GM12892 (cell line): ENCODE data around the gene ATP10D.
"Not testable (repeated sequence)": the region's sequence is repeated elsewhere in the genome, so short reads cannot be mapped to it uniquely, and the experiment has no call there.

Experiments used
- DNase-seq: peaks from one replicate; pipeline ENCODE4 v3.0.0; 2011; ENCODE audit not compliant: insufficient read length
- FAIRE-seq: peaks from 2 replicates; lab custom pipeline; 2011; peaks lifted over from hg19 to GRCh38; lab: Jason Lieb, UNC
- POLR2A ChIP-seq: IDR thresholded peaks from 2 replicates; pipeline ENCODE4 v1.6.1; 2011; ENCODE audit warnings: low read depth, low read length, control low read depth
- POLR2AphosphoS5 ChIP-seq: IDR thresholded peaks from 2 replicates; pipeline ENCODE4 v1.6.1; 2011; ENCODE audit warnings: low read depth, low read length, control low read depth
- TAF1 ChIP-seq: IDR thresholded peaks from 2 replicates; pipeline ENCODE4 v1.6.1; 2011; ENCODE audit warnings: low read depth, mild to moderate bottlenecking, control low read depth, low read length, borderline replicate concordance

The ATP10D gene

DNA sequence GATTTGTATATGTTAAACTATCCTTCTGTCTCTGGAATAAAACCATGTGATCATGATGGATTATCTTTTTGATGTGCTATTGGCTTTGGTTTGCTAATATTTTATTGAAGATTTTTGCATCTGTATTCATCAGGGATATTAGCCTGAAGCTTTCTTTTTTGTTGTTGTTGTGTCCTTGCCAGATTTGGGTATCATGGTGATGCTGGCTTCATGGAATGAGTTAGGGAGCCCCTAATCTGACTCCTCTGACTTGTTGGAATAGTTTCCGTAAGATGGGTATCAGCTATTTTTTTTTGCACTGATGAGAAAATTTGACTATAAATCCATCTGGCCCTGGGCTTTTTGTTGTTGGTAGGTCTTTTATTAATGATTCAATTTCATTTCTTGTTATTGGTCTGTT is 45.7 kb downstream of the ATP10D start:
- FAIRE-seq (no peak), DNase-seq (no peak)
- TF ChIP-seq TAF1 (no peak), POLR2A (no peak), POLR2AphosphoS5 (no peak)

DNA sequence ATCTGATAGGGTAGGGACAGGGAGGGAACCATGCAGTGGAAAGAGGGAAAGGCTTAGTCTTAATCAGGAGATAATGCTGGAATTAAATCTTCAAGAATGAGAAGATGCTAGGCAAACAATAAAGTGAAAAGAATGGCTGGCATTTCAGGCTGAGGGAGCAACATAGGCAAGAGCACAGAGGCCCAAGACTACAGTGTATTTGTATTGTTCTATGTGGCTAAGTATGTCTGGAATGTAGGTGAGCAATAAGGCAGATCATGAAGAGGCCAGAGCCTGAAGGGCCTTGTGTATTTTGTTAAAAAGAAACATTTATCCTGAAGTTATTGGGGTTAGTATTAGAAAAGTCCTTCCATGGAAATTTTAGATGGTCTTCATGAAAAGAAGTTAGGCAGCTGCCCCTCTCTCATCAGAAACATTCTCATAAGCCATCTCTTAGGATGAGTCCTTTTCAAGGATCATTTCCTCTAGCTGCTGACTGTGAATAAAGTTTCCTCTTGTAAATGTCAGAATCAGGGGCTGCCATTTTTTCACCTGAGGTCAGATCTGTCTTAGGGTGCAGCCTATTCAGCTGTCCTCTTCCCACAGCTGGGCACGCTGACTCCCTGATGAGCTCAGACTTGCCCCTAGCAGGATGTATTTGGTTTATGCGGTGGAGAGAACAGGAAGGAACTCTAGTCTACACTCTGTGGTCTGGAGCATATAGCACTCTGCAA is 46.3 kb downstream of the ATP10D start:
- no peak for TF ChIP-seq POLR2AphosphoS5
- TF ChIP-seq TAF1: no peak
- TF ChIP-seq POLR2A: no peak
- FAIRE-seq (peak; percentile 90), DNase-seq (peak; percentile 6)

DNA sequence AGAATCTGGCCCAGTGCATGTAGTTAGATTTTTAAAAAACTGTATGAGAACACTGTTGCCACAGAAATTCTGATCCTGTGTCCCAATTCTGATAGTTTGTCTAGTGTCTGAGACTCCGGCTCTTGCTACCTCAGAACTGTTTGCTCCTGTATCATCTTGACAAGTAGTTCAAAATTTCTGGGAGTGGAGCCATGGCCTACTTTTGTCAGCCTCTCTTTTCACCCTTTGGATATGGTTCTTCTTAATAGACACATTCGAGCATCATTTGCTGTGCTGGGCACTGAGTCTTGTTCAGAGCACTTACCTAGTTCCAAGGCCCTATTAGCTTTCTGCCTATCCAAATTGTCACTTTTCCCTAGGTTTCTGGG is 46.9 kb downstream of the ATP10D start:
- DNase-seq (no peak), FAIRE-seq (no peak)
- TF ChIP-seq POLR2A (no peak), POLR2AphosphoS5 (no peak), TAF1 (no peak)

GRCh38 chr4:47532658-47533057 is 47.6 kb downstream of the ATP10D start:
- FAIRE-seq (no peak), DNase-seq (no peak)
- no peak for TF ChIP-seq POLR2AphosphoS5
- TF ChIP-seq POLR2A: no peak
- TF ChIP-seq TAF1: no peak

DNA sequence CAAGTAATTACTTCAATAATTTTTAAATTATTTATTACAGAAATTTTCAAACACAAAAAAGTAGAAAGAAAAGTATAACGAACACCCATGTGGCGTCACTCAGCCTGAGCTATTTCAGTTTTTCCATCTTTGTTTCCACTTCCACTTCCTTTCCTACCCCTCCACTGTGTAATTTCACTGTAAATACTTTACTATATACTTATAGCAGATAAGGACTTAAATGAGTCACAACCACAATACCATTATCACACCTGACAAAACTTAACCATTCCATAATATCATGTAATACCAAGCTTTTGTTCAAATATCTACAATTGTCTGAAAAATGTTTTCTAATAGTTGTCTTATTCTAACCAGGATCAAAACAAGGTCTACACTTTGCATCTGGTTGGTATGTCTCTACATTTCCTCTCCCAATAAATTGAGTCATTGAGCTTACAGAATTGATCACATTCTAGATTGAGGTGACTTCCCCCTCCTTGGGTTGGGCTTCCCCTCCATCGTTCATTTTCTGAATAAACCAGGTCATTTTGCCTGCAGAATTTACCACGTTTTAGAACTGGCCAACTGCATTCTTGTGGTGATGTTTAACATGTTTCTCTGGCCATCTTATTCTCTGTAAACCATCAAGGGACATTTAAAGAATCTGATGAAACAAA is 48.7 kb downstream of the ATP10D start:
- no peak for TF ChIP-seq POLR2AphosphoS5
- no peak for TF ChIP-seq TAF1
- no peak for TF ChIP-seq POLR2A
- FAIRE-seq (peak; percentile 40), DNase-seq (no peak)

DNA sequence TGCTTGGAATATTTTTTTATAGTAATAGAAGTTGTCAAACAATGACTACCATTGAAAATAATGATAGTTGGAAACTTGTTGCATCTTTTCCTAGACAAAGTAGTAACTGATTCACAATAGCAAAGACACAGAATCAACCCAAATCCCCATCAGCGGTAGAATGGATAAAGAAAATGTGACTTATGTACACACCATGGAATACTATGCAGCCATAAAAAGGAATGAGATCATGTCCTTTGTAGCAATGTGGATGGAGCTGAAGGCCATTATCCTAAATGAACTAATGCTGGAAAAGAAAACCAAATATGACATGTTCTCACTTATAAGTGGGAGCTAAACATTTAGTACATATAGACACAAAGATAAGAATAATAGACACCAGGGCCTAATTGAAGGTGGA is 49.7 kb downstream of the ATP10D start:
- TF ChIP-seq POLR2A (no peak), TAF1 (no peak), POLR2AphosphoS5 (no peak)
- FAIRE-seq: peak; percentile 58

GRCh38 chr4:47535567-47536147 is 50.6 kb downstream of the ATP10D start:
- no peak for TF ChIP-seq POLR2AphosphoS5
- no peak for TF ChIP-seq TAF1
- no peak for TF ChIP-seq POLR2A
- no peak for DNase-seq
- FAIRE-seq: no peak

More for the DNA sequence above, 49.7 kb downstream of the ATP10D start:
- no peak for DNase-seq

GRCh38 chr4:47536966-47537365 is 51.9 kb downstream of the ATP10D start:
- no peak for DNase-seq
- no peak for TF ChIP-seq POLR2AphosphoS5
- TF ChIP-seq POLR2A: no peak
- no peak for TF ChIP-seq TAF1
- no peak for FAIRE-seq

DNA sequence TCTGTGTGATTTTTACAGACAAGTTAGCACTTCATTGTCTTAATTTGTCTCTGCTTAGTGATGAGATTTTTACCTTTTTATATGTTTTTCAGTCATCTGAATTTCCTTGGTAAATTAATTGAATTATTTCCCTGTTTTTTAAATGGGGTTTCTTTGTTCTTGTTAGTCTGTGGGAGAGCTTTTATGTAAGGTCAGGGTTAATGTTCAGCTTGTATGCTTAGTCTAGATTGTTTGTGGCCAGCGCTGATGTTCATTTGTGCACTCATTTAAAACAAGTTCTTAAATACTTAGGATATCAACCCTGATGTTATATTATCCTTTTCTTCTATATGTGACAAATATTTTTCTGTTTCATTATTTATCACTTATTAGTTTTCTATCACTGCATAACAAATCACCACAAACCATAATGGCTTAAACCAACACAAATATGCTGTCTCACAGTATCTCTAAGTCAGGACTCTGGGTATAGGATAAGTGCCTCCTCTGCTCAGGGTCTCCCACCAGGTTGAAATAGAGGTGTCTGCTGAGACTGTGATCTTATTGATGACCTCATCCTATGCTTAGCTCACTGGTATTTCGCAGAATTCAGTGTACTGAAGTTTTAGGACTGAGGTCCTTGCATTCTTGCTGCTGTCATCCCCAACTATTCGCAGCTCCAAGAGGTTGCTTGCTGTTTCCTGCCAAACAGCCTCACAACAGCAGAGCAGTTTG is 53.2 kb downstream of the ATP10D start:
- no peak for FAIRE-seq
- DNase-seq: no peak

DNA sequence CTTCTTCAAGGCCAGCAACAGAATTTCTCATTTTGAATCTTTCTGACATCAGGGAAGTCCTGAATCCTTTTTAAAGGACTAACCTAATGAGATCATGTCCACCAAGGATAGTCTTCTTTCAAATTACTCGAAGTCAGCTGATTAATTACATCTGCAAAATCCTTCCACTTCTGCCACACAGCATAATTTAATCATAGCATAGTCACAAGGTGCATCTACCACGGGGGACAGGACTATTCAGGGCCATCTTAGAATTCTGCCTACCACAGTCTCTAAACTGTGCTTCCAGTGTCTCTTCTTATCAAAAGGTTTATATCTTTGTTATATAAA is 53.7 kb downstream of the ATP10D start:
- DNase-seq (no peak), FAIRE-seq (no peak)
- TF ChIP-seq TAF1: no peak
- no peak for TF ChIP-seq POLR2A
- no peak for TF ChIP-seq POLR2AphosphoS5

More for the DNA sequence above, 53.2 kb downstream of the ATP10D start:
- TF ChIP-seq POLR2A: no peak

DNA sequence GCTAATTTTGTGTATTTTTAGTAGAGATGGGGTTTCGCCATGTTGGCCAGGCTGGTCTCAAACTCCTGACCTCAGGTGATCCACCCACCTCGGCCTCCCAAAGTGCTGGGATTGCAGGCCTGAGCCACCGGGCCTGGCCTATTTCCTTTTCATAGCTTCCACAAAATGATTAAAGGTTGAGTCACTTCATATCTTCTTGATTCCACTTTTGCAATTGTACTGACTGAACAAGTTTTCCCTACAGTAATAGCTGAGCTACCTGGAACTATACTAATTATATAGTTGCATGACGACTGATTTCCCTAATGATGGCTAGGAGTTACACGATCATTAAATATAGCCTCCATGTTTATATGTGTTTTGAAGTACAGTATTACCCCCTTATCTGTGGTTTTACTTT is 57.6 kb downstream of the ATP10D start:
- DNase-seq, FAIRE-seq: not testable (repeated sequence)
